ENCODE measurements around the gene RNF144A.

The RNF144A gene

DNA sequence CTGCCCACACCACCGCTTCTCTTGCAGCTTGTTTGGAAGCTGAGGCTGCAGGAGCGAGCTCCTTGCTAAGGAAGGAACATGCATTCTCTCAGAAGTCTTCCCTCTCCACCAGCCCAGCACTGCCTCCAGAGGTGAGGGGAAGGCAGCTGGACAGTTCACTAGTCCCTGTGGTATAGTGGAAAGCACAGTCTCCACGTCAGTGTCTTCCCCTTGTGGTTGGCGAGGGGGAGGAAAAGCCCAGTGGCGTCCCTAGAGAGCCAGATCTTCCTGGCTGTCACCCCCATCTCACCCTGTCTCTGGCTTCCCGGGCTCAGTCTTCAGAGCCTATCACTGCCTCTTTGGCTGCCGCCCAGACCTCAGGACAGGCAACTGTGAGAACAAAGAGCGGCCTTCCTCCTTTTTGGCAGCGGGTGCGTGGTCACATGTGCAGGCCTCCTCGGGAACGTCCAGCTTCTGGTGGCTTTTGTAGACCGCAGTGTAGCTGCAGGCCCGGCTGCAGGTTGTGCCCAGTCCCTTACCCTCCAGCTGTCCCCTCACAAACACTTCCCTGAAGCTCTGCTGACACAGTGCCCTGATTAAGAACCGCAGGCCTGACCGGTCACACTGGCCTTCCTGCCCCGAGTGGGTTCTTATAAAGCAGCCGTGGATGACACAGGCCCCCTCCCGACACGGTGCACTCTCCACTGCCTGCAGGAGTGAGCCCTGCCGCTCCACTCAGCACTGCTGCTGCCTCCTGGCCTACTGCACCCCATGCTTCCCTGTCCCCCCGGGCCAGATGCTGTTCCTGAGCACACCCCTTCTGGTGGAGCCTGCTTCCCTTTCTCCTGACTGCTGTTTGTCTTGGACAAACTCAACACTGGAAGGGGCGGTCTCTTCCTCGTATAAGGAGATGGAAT is 90.9 kb downstream of the RNF144A start:
- Histone ChIP-seq H3K4me3 (ENCODE audit: low read length) (no peak overlapping the region), H3K4me1 (ENCODE audit: control insufficient read depth, insufficient read depth, low read length) (peaks cover 15% of the 10 kb centered on the region)

GRCh38 chr2:7009207-7009911 is 92.1 kb downstream of the RNF144A start:
- H3K4me1 ChIP-seq (ENCODE audit: control insufficient read depth, insufficient read depth, low read length) = peaks cover 15% of the 10 kb centered on the region

More for the DNA sequence above, 90.9 kb downstream of the RNF144A start:
- H3K27me3 ChIP-seq (ENCODE audit: control insufficient read depth, insufficient read depth, low read length) = no peaks in the 10 kb centered on the region
- no peaks in the 10 kb centered on the region for H3K36me3 ChIP-seq (ENCODE audit: control insufficient read depth, insufficient read depth, low read length)
- H3K9me3 ChIP-seq (ENCODE audit: control insufficient read depth, low read length) = no peaks in the 10 kb centered on the region
- no peak overlapping the region for H3K9ac ChIP-seq (ENCODE audit: low read length)

DNA sequence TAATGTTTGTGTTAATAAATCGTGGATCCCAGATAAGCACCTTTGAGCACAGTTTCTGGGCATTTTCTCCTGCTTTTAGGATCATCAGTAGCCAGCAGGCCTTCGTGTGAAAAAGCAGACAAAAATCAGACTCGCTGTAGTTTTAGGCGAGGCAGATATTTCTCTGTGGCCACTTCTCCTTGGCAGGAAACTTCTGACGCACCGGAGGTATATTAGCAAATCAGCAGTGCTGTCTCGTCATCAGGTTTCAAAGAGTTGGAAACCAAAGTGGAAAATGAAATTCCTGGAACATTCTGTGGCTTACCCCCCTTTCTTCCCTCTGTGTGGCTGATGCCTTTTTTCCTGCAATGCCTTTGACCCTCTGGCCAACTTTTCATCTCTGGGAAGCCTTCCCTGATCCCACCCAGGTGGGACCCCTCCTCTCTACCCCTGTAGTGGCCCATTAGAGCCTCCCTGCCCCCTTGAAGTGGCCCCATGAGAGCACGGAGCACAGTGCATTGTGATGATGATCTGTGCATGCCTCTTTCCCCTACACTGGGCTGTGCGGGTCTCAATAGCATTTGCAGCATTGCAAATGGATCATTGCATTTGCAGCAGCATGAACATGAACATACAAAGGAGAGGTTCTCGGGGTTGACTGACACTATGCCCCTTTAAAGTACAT is 93.3 kb downstream of the RNF144A start:
- Histone ChIP-seq H3K36me3 (ENCODE audit: control insufficient read depth, insufficient read depth, low read length) (no peaks in the 10 kb centered on the region), H3K9ac (ENCODE audit: low read length) (no peak overlapping the region), H3K4me1 (ENCODE audit: control insufficient read depth, insufficient read depth, low read length) (peaks cover 15% of the 10 kb centered on the region), H3K27me3 (ENCODE audit: control insufficient read depth, insufficient read depth, low read length) (no peaks in the 10 kb centered on the region), H3K4me3 (ENCODE audit: low read length) (no peak overlapping the region), H3K9me3 (ENCODE audit: control insufficient read depth, low read length) (no peaks in the 10 kb centered on the region)

More at GRCh38 chr2:7009207-7009911, 92.1 kb downstream of the RNF144A start:
- H3K9ac ChIP-seq (ENCODE audit: low read length) = no peak overlapping the region
- H3K9me3 ChIP-seq (ENCODE audit: control insufficient read depth, low read length) = no peaks in the 10 kb centered on the region
- no peak overlapping the region for H3K4me3 ChIP-seq (ENCODE audit: low read length)
- H3K36me3 ChIP-seq (ENCODE audit: control insufficient read depth, insufficient read depth, low read length) = no peaks in the 10 kb centered on the region
- no peaks in the 10 kb centered on the region for H3K27me3 ChIP-seq (ENCODE audit: control insufficient read depth, insufficient read depth, low read length)

- H3K27me3 ChIP-seq (ENCODE audit: control insufficient read depth, insufficient read depth, low read length) = no peaks in the 10 kb centered on the region
- peaks cover 15% of the 10 kb centered on the region for H3K4me1 ChIP-seq (ENCODE audit: control insufficient read depth, insufficient read depth, low read length)
- no peak overlapping the region for H3K9ac ChIP-seq (ENCODE audit: low read length)
Measured at GRCh38 chr2:7011356-7012083, 94.3 kb downstream of the RNF144A start.

DNA sequence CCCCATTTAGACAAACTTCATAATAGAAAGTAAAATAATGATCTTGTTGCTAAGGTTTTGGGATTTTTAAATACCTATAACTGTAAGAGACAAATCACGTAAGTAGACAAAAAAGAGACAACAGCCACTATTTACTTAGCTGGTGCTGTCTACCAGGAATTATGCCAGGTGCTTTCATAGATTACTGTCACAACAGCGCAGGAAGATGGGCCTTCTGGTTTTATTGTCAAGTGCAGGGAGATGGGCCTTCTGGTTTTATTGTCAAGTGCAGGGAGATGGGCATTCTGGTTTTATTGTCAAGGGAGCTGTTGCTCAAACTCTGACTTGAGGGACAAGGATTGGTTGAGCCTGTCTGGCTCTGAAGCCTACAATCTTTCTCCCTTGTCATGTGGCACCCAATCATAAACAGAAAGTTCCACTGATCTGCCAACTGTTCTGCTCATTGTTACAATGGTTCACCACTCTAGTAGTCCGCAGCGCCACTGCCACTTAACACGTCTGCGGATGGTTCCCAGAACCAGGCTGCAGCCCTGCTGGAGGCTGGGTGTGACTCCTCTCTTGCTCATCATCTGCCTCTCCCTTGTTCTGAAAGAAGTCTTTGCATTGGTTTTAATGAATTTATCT is 95.0 kb downstream of the RNF144A start:
- Histone ChIP-seq H3K27me3 (ENCODE audit: control insufficient read depth, insufficient read depth, low read length) (no peaks in the 10 kb centered on the region), H3K9me3 (ENCODE audit: control insufficient read depth, low read length) (no peaks in the 10 kb centered on the region), H3K36me3 (ENCODE audit: control insufficient read depth, insufficient read depth, low read length) (no peaks in the 10 kb centered on the region), H3K9ac (ENCODE audit: low read length) (no peak overlapping the region), H3K4me3 (ENCODE audit: low read length) (no peak overlapping the region), H3K4me1 (ENCODE audit: control insufficient read depth, insufficient read depth, low read length) (peaks cover 15% of the 10 kb centered on the region)

More at GRCh38 chr2:7011356-7012083, 94.3 kb downstream of the RNF144A start:
- H3K9me3 ChIP-seq (ENCODE audit: control insufficient read depth, low read length) = no peaks in the 10 kb centered on the region
- no peak overlapping the region for H3K4me3 ChIP-seq (ENCODE audit: low read length)
- H3K36me3 ChIP-seq (ENCODE audit: control insufficient read depth, insufficient read depth, low read length) = no peaks in the 10 kb centered on the region

DNA sequence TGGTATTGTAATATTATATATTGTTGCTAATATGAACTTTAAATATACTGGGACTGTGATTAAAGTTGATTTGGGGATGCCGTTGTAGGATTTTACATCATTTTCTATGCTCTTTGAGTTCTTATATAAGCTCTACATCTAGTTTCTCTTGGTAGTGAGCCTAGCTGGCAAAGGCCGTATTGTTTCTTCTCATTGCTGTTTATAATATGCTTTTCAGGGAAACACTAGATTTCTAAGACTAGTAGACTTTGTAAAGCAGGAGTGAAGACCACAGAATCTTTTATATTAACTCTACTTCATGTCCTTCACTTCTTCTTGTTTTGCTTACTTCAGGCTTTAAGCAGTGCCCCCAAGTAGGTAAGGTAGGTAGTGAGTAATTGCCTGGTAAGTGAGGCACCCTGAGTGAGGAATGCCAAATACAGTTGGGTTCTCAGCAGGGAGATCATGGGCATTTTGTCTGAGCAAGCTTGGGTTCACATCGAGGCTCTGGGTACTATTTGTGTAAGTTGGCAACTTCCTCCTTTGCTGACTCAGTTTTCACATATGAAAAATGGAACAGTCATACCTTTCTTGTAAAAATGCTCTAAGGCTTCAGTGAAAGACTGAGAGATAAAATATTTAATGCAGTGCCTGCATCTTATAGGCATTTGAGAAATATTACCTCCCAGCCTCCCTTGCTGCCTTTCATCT is 96.4 kb downstream of the RNF144A start:
- Histone ChIP-seq H3K9ac (ENCODE audit: low read length) (no peak overlapping the region), H3K9me3 (ENCODE audit: control insufficient read depth, low read length) (no peaks in the 10 kb centered on the region), H3K4me3 (ENCODE audit: low read length) (no peak overlapping the region), H3K36me3 (ENCODE audit: control insufficient read depth, insufficient read depth, low read length) (no peaks in the 10 kb centered on the region), H3K27me3 (ENCODE audit: control insufficient read depth, insufficient read depth, low read length) (no peaks in the 10 kb centered on the region), H3K4me1 (ENCODE audit: control insufficient read depth, insufficient read depth, low read length) (peaks cover 4% of the 10 kb centered on the region)

DNA sequence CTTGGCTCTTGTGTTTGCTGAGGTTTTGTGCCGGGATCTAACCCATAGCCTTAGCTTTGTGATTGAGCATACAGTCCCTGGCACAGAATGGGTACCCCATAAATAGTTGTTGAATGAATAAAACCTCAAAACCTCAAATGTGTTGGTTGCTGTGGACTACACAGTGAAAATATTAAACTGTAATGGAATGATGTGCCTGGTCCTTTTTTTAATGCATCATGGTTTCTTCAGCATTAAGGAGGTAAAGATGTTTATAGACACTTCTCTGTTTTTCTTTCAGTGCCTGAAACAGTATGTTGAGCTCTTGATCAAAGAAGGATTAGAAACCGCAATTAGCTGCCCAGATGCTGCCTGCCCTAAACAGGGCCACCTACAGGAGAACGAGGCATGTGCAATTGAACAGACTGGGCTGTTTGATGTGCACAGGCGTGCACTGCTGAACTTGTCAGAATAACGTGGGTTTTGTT is 97.0 kb downstream of the RNF144A start:
- Histone ChIP-seq H3K4me3 (ENCODE audit: low read length) (no peak overlapping the region), H3K9me3 (ENCODE audit: control insufficient read depth, low read length) (no peaks in the 10 kb centered on the region), H3K4me1 (ENCODE audit: control insufficient read depth, insufficient read depth, low read length) (no peaks in the 10 kb centered on the region), H3K36me3 (ENCODE audit: control insufficient read depth, insufficient read depth, low read length) (no peaks in the 10 kb centered on the region), H3K27me3 (ENCODE audit: control insufficient read depth, insufficient read depth, low read length) (no peaks in the 10 kb centered on the region), H3K9ac (ENCODE audit: low read length) (no peak overlapping the region)

- Histone ChIP-seq H3K9me3 (ENCODE audit: control insufficient read depth, low read length) (no peaks in the 10 kb centered on the region), H3K27me3 (ENCODE audit: control insufficient read depth, insufficient read depth, low read length) (no peaks in the 10 kb centered on the region), H3K4me1 (ENCODE audit: control insufficient read depth, insufficient read depth, low read length) (no peaks in the 10 kb centered on the region), H3K36me3 (ENCODE audit: control insufficient read depth, insufficient read depth, low read length) (no peaks in the 10 kb centered on the region), H3K9ac (ENCODE audit: low read length) (no peak overlapping the region), H3K4me3 (ENCODE audit: low read length) (no peak overlapping the region)
Measured at GRCh38 chr2:7015007-7015950, 98.1 kb downstream of the RNF144A start.

DNA sequence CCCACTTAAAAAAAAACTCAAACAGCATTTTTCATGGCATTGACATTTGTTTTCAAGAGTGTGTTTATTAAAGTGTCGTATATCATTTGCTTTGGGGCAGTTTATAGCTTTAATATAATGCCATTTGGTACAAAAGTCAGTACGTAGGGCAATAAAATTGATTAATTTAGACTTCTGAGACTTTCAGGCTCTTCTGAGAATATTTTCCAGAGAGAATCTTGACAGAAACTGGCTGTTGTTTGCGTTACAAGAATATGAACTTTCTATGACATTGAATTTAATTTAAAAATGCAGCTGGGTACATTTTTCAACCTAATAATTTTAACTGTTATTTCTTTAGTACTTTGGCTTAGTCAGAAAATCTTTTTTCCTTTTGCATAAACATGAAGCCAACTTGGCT is 98.9 kb downstream of the RNF144A start:
- no peak overlapping the region for H3K4me3 ChIP-seq (ENCODE audit: low read length)
- no peak overlapping the region for H3K9ac ChIP-seq (ENCODE audit: low read length)
- no peaks in the 10 kb centered on the region for H3K4me1 ChIP-seq (ENCODE audit: control insufficient read depth, insufficient read depth, low read length)
- H3K36me3 ChIP-seq (ENCODE audit: control insufficient read depth, insufficient read depth, low read length) = no peaks in the 10 kb centered on the region
- H3K9me3 ChIP-seq (ENCODE audit: control insufficient read depth, low read length) = no peaks in the 10 kb centered on the region
- no peaks in the 10 kb centered on the region for H3K27me3 ChIP-seq (ENCODE audit: control insufficient read depth, insufficient read depth, low read length)

GRCh38 chr2:7016601-7017211 is 99.5 kb downstream of the RNF144A start:
- Histone ChIP-seq H3K9me3 (ENCODE audit: control insufficient read depth, low read length) (no peaks in the 10 kb centered on the region), H3K27me3 (ENCODE audit: control insufficient read depth, insufficient read depth, low read length) (no peaks in the 10 kb centered on the region), H3K36me3 (ENCODE audit: control insufficient read depth, insufficient read depth, low read length) (no peaks in the 10 kb centered on the region), H3K4me3 (ENCODE audit: low read length) (no peak overlapping the region), H3K9ac (ENCODE audit: low read length) (no peak overlapping the region), H3K4me1 (ENCODE audit: control insufficient read depth, insufficient read depth, low read length) (no peaks in the 10 kb centered on the region)

All from mucosa of stomach (tissue), 1 donor.